H9 (cell line): Measurements from ENCODE around the gene TTC19. TPM values are rescaled to one million over a fixed set of nuclear protein-coding genes. Genes with fewer than 3 reads are reported as not detected.

Source experiments
- DNase-seq: peaks from one replicate; pipeline ENCODE4 v3.0.0-alpha.2; 2017
- H2AFZ ChIP-seq: one replicate; pipeline ENCODE4 v1.6.1; 2013; ENCODE audit warnings: mild to moderate bottlenecking, low read length, control low read depth, moderate library complexity
- H2AK5ac ChIP-seq: 2 replicates; pipeline ENCODE4 v1.6.1; 2013; ENCODE audit warnings: low read length, control low read depth, mixed read lengths; ENCODE audit not compliant: insufficient read length
- H2BK120ac ChIP-seq: one replicate; pipeline ENCODE4 v1.6.1; 2013; ENCODE audit warnings: low read depth, mild to moderate bottlenecking, low read length, control low read depth, inconsistent platforms; ENCODE audit not compliant: poor library complexity, severe bottlenecking
- H2BK12ac ChIP-seq: 2 replicates; pipeline ENCODE4 v1.6.1; 2013; ENCODE audit warnings: low read length, control low read depth, mixed read lengths, low read depth; ENCODE audit not compliant: insufficient read length
- H2BK15ac ChIP-seq: 2 replicates; pipeline ENCODE4 v1.6.1; 2013; ENCODE audit warnings: low read depth, low read length, control low read depth
- H2BK20ac ChIP-seq: one replicate; pipeline ENCODE4 v1.6.1; 2013; ENCODE audit warnings: low read depth, mild to moderate bottlenecking, low read length, control low read depth, inconsistent platforms; ENCODE audit not compliant: poor library complexity, severe bottlenecking
- H2BK5ac ChIP-seq: 2 replicates; pipeline ENCODE4 v1.6.1; 2013; ENCODE audit warnings: low read length, control low read depth, mixed read lengths; ENCODE audit not compliant: insufficient read length
- H3K14ac ChIP-seq: 2 replicates; pipeline ENCODE4 v1.6.1; 2013; ENCODE audit warnings: low read length, control low read depth; ENCODE audit not compliant: insufficient read depth
- H3K18ac ChIP-seq: 2 replicates; pipeline ENCODE4 v1.6.1; 2013; ENCODE audit warnings: low read depth, mild to moderate bottlenecking, mixed read lengths, low read length, control low read depth; ENCODE audit not compliant: insufficient read length
- H3K23ac ChIP-seq: 2 replicates; pipeline ENCODE4 v1.6.1; 2013; ENCODE audit warnings: low read length, control low read depth, mixed read lengths, low read depth; ENCODE audit not compliant: insufficient read length
- H3K23me2 ChIP-seq: 2 replicates; pipeline ENCODE4 v1.6.1; 2013; ENCODE audit warnings: low read depth, mild to moderate bottlenecking, mixed read lengths, low read length, control low read depth; ENCODE audit not compliant: insufficient read length, poor library complexity, severe bottlenecking
- H3K27ac ChIP-seq: 2 replicates; pipeline ENCODE4 v1.5.1; 2013; ENCODE audit warnings: low read length, control low read depth, mixed read lengths, low read depth; ENCODE audit not compliant: insufficient read length
- H3K27me3 ChIP-seq: 2 replicates; pipeline ENCODE4 v1.6.1; 2013; ENCODE audit warnings: low read length, control low read depth, inconsistent platforms; ENCODE audit not compliant: insufficient read depth
- H3K4ac ChIP-seq: 2 replicates; pipeline ENCODE4 v1.6.1; 2013; ENCODE audit warnings: low read depth, mild to moderate bottlenecking, control low read depth, inconsistent platforms, low read length, moderate library complexity
- H3K4me1 ChIP-seq: 2 replicates; pipeline ENCODE4 v1.6.1; 2013; ENCODE audit warnings: low read length, control low read depth, inconsistent platforms; ENCODE audit not compliant: insufficient read depth
- H3K4me2 ChIP-seq: 2 replicates; pipeline ENCODE4 v1.6.1; 2013; ENCODE audit warnings: low read length, control low read depth, mixed read lengths; ENCODE audit not compliant: insufficient read length, insufficient read depth
- H3K56ac ChIP-seq: 2 replicates; pipeline ENCODE4 v1.6.1; 2013; ENCODE audit warnings: low read depth, mild to moderate bottlenecking, mixed read lengths, low read length, control low read depth; ENCODE audit not compliant: insufficient read length
- H3K79me1 ChIP-seq: 2 replicates; pipeline ENCODE4 v1.6.1; 2013; ENCODE audit warnings: low read depth, mild to moderate bottlenecking, moderate library complexity, low read length, control low read depth, inconsistent platforms; ENCODE audit not compliant: insufficient read depth, poor library complexity, severe bottlenecking
- H3K79me2 ChIP-seq: 2 replicates; pipeline ENCODE4 v1.6.1; 2013; ENCODE audit warnings: low read length, control low read depth, inconsistent platforms; ENCODE audit not compliant: insufficient read depth
- H3K9ac ChIP-seq: 2 replicates; pipeline ENCODE4 v1.6.1; 2013; ENCODE audit warnings: low read length, control low read depth, mixed read lengths; ENCODE audit not compliant: insufficient read length; ENCODE audit errors: extremely low read depth
- H3K9me3 ChIP-seq: one replicate; pipeline ENCODE4 v1.6.1; 2013; ENCODE audit warnings: low read depth, low read length, inconsistent platforms; ENCODE audit not compliant: control insufficient read depth
- H3T11ph ChIP-seq: one replicate; pipeline ENCODE4 v1.6.1; 2013; ENCODE audit warnings: mild to moderate bottlenecking, low read length, control low read depth, inconsistent platforms
- H4K20me1 ChIP-seq: one replicate; pipeline ENCODE4 v1.6.1; 2013; ENCODE audit not compliant: control insufficient read depth, insufficient read length, insufficient read depth
- H4K5ac ChIP-seq: 2 replicates; pipeline ENCODE4 v1.6.1; 2013; ENCODE audit warnings: low read depth, mild to moderate bottlenecking, mixed read lengths, low read length, control low read depth; ENCODE audit not compliant: insufficient read length
- H4K8ac ChIP-seq: replicated peaks from 2 replicates; pipeline ENCODE4 v1.6.1; 2013; ENCODE audit warnings: low read length, control low read depth, mixed read lengths, low read depth; ENCODE audit not compliant: insufficient read length
- H4K91ac ChIP-seq: 2 replicates; pipeline ENCODE4 v1.6.1; 2013; ENCODE audit warnings: low read depth, mild to moderate bottlenecking, moderate library complexity, mixed read lengths, low read length, control low read depth; ENCODE audit not compliant: insufficient read length
- H3K27ac Mint-ChIP-seq, 3 experiments: 2 replicates in 2 of 3; 3 replicates in 1 of 3; pipeline ENCODE4 v1.8.0; 2020 to 2021; ENCODE audit warnings: mixed read lengths in 3 of 3, mild to moderate bottlenecking in 1 of 3, moderate library complexity in 1 of 3
- H3K27me3 Mint-ChIP-seq: 2 replicates; pipeline ENCODE4 v1.8.0; 2021; ENCODE audit warnings: low read depth, mild to moderate bottlenecking, moderate library complexity, mixed read lengths
- H3K36me3 Mint-ChIP-seq, 3 experiments: 2 replicates in 2 of 3; 3 replicates in 1 of 3; pipeline ENCODE4 v1.8.0; 2020 to 2021; ENCODE audit warnings: low read depth in 3 of 3, mixed read lengths in 3 of 3; ENCODE audit not compliant: insufficient read depth in 1 of 3
- H3K4me1 Mint-ChIP-seq, 2 experiments: 2 replicates each; pipeline ENCODE4 v1.8.0; 2020; ENCODE audit warnings: mixed read lengths in 2 of 2
- H3K4me3 Mint-ChIP-seq, 2 experiments: 2 replicates in 1 of 2; 3 replicates in 1 of 2; pipeline ENCODE4 v1.8.0; 2020 to 2021; ENCODE audit warnings: mild to moderate bottlenecking in 2 of 2, mixed read lengths in 2 of 2, moderate library complexity in 1 of 2
- H3K9me3 Mint-ChIP-seq, 2 experiments: 2 replicates in 1 of 2; 3 replicates in 1 of 2; pipeline ENCODE4 v1.8.0; 2020; ENCODE audit warnings: mild to moderate bottlenecking in 2 of 2, mixed read lengths in 2 of 2, moderate library complexity in 1 of 2
- WGBS: extraction: QIAGEN DNeasy Blood & Tissue Kit; methylation state at CpG from one replicate; pipeline ENCODE4 v1.1.7; 2013; ENCODE audit warnings: missing lambda C conversion rate, low lambda C conversion rate, mixed read lengths; ENCODE audit not compliant: insufficient read length; ENCODE audit errors: extremely low coverage; 5-methylcytosine and 5-hydroxymethylcytosine counted together
- total RNA-seq: library from RNA; stranded (reverse); gene quantifications from 2 replicates; pipeline ENCODE4 v1.2.1, GENCODE V29; 2021
- TF ChIP-seq, protein P1 (sequence below): fragments of 200-600 bp; sonication (generic); conservative IDR thresholded peaks from 3 replicates; pipeline ENCODE4 v1.8.0; 2021; ENCODE audit warnings: antibody characterized with exemption, mild to moderate bottlenecking

TTC19 gene
- total RNA-seq, 1 experiment from 2014 or later = 64.3 TPM

- Histone ChIP-seq H3K27ac (no peak overlapping the region), H3T11ph (no peak overlapping the region), H2BK12ac (no peak overlapping the region), H2BK20ac (no peak overlapping the region), H3K23ac (no peak overlapping the region), H3K79me1 (no peaks in the 10 kb centered on the region), H3K14ac (no peak overlapping the region), H3K79me2 (no peaks in the 10 kb centered on the region), H4K8ac (no peak overlapping the region), H4K20me1 (no peaks in the 10 kb centered on the region), H2BK15ac (no peak overlapping the region), H3K56ac (no peak overlapping the region), H3K4ac (no peak overlapping the region), H3K23me2 (no peaks in the 10 kb centered on the region), H3K9ac (no peak overlapping the region), H3K27me3 (no peaks in the 10 kb centered on the region), H2AFZ (no peak overlapping the region), H2BK5ac (no peak overlapping the region), H3K9me3 (no peaks in the 10 kb centered on the region), H3K18ac (no peak overlapping the region), H2BK120ac (no peak overlapping the region), H4K91ac (no peak overlapping the region), H3K4me2 (no peak overlapping the region), H4K5ac (no peak overlapping the region), H3K4me1 (peaks cover 5% of the 10 kb centered on the region; the same call in 1 of the 2 replicates), H2AK5ac (no peak overlapping the region)
- Mint-ChIP-seq H3K36me3 (peaks cover 22 to 61% (median 55%) of the 10 kb centered on the region in 3 experiments), H3K27ac (no peak overlapping the region), H3K4me1 (peaks cover 16 to 18% of the 10 kb centered on the region in 2 experiments), H3K27me3 (peaks cover 2% of the 10 kb centered on the region), H3K4me3 (no peak overlapping the region), H3K9me3 (no peaks in the 10 kb centered on the region)
- no peak for DNase-seq
- TF ChIP-seq, protein P1, sequence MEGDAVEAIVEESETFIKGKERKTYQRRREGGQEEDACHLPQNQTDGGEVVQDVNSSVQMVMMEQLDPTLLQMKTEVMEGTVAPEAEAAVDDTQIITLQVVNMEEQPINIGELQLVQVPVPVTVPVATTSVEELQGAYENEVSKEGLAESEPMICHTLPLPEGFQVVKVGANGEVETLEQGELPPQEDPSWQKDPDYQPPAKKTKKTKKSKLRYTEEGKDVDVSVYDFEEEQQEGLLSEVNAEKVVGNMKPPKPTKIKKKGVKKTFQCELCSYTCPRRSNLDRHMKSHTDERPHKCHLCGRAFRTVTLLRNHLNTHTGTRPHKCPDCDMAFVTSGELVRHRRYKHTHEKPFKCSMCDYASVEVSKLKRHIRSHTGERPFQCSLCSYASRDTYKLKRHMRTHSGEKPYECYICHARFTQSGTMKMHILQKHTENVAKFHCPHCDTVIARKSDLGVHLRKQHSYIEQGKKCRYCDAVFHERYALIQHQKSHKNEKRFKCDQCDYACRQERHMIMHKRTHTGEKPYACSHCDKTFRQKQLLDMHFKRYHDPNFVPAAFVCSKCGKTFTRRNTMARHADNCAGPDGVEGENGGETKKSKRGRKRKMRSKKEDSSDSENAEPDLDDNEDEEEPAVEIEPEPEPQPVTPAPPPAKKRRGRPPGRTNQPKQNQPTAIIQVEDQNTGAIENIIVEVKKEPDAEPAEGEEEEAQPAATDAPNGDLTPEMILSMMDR = no peak
- no CpG with 5 or more reads among the region's 3 CpGs for WGBS
Observed at GRCh38 chr17:16046966-16047365, 47.3 kb downstream of the TTC19 start.
